GM21825 (cell line): ENCODE data around the gene RNF151.
"Not testable (repeated sequence)": the region's sequence is repeated elsewhere in the genome, so short reads cannot be mapped to it uniquely, and the experiment has no call there.

ENCODE experiments used
- ATAC-seq: cut with Tn5 transposase; IDR thresholded peaks from one replicate; pipeline ENCODE4 v1.9.1; 2021; ENCODE audit warnings: mild to moderate bottlenecking, moderate library complexity; ENCODE audit not compliant: unreplicated experiment

Gene RNF151

DNA sequence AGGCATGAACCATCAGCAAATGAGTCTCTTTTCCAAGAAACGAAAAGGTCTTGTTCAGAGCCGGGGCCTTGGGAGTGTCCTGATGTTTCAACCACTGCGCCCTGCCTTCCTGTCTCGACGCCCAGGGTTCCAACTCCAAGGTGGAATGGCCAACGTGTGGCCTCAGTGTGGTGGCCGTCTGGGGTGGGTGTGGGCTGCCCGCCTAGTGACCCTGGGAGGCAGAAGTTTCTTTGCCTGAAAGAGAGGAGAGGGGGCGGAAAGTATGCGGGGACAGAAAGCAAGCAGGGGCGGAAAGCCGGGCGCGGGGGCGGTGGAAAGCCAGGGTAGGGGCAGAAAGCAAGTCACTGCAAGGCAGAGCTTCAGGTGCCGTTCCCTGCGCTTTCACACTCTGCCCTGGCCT lies 27.7 kb upstream of the RNF151 start:
- ATAC-seq = no peak

DNA sequence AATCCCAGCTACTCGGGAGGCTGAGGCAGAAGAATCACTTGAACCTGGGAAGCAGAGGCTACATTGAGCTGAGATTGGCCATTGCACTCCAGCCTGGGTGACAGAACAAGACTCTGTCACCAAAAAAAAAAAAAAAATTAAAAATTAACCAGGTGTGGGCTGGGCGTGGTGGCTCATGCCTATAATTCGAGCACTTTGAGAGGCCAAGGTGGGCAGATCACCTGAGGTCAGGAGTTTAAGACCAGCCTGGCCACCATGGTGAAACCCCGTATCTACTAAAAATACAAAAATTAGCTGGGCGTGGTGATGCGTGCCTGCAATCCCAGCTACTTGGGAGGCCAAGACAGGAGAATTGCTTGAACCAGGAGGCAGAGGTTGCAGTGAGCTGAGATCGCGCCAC lies 26.8 kb upstream of the RNF151 start:
- not testable (repeated sequence) for ATAC-seq

DNA sequence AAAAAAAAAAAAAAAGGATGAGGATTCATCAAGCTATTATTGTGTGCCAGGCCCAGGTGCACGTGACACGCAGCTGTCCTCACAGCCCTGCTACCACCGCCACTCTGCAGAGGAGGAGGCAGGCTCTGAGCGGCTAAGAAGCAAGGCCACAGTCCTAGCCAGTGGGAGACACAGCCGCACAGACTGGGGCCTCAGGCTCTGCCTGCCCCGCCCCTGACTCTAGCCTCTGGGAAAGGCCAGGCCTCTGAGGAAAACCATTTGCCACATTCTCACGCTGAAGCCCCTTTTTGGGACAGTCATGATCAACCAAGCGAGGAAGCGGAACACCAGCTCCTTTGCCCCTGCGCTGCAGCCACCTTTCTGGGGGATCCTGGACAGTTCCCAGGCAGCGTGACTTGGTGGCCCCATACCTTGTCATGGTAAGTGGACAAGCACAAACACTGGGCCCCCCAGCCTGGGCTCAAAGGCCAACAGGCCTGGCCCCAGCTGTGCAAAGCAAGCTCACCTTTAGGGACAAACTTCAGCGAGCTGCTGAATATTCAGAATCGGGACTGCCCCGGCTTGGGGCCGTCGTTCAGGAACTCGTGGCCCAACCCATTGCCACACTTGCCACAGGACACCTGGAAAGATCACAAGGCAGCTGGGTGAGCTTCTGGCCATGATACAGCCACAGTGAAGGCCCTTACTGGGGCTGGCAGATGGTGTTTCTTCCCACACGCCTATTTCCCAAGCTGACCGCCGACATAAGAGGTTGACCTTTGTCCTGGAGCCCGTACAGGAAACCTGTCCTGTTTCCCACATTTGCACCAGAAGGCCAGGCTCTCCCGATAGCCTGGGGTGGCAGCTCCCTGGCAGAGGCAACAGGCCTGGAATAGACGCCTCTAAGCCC lies 26.1 kb upstream of the RNF151 start:
- ATAC-seq = no peak

DNA sequence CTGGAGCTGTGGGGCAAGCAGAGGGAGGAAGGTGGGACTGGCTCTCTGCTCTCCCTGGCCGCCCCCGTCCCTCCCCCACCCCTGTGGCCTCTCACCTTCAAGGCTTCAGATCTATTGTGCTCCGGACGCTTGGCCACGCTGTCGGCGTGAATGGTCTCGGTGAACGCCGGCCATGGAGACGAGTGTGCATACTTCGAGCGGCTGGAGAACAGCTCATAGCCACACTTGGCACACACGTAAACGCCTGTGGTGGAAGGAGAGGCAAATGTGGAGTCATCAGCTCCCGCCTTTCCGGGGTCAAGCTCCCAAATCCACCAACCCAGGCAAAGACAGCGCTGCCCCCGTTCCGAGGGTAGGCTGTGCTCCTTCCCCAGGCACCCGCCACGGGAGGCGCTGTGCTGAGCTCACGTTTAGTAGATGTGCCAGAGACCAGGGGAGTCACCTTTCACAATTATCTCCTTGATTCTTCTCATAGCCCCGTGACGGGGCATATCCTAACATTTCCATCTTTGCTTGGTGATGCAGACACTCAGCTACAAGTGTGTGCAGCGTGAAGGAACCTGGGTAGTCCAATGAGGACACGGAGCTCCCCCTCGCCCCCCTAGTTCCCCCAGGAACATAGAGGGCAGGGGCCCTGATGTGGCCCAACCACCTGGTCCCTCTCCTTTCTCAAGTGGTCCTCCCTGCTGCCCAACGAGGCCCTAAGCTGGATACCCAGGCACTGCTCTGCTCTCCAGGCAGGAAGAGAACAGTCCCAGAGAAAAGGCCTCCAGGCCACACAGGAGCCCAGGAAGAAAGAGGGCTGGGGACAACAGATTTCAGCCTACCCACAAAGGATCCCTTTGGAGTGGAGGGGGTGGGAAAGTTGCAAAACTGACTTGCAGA lies 25.3 kb upstream of the RNF151 start:
- no peak for ATAC-seq

DNA sequence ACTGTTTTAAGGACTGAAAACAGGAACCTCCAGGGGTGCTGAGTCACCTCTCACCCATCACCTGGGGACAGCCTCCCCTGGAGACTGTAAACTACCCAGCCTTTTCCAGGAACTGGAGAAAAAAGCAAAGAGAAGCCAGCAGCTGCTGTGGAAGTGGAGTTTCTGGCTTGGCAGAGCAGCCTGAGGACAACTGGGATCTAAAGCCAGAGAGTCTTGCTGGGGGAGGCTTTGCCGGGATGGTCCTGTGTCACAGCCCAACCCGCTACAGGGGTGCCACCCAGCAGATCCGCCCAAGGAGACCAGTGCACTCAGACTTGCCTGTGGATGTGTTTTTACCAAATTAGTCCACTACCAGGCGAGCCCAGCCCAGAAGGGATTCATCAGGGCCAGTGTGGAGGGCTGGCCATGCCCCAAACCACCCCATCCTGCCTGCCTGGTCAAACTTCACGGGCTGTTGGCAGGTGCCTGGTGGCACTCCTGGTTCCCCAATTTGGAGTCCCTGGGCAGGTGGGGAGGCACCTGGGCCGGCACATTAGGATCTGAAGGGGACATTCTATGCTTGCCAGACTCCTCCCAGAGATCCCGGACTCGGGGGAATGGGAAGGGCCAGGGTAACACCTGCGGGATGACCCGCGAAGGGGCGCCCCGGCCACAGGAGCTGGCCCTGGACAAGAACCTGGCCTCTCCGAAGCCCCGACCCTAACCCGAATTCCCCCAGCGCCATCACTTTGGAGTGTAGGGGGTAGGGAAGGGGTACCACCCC lies 24.4 kb upstream of the RNF151 start:
- no peak for ATAC-seq

DNA sequence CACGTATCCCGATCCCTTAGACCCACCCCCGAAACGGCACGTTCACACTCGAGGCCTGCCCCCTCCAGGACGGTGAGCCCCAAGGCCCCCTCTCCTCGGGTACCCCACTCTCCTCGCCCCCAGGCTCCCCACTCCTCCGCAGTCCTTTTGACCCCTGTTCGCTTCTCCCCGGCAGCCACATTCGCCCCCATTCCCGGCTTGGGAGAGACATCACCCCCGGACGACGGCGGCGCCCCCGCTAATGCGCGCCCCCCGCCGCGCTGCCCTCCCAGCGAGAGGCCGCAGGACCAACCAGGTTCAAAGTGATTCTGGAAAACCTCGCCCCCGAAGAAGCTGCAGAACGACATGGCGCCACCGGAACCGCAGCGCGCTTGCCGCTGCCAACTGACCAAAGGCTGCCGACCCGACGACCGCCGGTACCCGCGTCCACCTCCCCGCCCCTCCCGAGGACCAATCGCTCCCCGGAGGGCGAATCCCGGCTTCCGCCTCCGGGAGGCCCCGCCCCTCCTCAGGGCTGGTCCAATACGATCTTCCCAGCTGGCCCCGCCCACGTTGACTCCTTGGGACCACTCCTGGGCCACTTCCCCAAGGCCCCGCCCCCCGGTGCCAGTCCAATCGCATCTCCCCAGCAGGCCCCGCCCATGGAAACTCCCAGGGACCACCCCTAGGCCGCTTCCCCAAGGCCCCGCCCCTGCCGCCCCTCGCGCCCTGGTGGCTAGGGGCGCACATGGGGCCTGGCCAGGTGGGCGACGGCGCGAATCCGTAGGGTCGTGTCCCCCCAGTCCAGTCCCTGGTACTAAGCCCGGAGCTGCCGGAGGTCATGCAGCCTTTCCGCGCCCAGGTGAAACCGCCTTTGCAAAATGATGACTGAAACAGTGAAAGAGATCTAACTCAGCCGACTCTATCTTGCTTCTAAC lies 23.6 kb upstream of the RNF151 start, which contains the start of gene MSRB1:
Gene MSRB1 (minus strand): TSS at position 390 of the 917 bp plus-strand sequence. CDS start 43 bp downstream, at position 347.
- peak; percentile 89 for ATAC-seq

DNA sequence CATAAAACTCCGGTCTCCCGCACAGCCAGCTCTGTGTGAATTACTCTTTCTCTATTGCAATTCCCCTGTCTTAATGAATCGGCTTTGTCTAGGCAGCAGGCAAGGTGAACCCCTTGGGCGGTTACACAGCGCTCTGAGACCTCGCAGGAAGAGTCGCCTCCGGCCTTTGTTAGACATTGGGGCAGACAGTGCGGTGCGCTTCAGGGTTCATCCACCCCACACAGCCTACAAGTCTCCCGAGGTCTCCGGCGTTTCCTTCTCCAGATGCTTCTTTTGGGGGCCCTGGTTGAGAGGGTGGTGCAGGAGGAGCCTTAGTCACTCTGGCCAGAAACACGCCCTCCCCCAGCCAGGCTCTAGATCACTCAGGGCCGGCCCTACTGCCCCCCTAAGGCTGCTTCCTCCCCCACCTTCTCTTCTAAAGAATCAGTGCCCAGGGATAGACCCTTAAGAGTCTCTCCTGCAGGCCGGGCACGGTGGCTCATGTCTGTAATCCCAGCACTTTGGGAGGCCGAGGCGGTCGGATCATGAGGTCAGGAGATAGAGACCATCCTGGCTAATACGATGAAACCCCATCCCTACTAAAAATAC lies 21.9 kb upstream of the RNF151 start:
- ATAC-seq = no peak

DNA sequence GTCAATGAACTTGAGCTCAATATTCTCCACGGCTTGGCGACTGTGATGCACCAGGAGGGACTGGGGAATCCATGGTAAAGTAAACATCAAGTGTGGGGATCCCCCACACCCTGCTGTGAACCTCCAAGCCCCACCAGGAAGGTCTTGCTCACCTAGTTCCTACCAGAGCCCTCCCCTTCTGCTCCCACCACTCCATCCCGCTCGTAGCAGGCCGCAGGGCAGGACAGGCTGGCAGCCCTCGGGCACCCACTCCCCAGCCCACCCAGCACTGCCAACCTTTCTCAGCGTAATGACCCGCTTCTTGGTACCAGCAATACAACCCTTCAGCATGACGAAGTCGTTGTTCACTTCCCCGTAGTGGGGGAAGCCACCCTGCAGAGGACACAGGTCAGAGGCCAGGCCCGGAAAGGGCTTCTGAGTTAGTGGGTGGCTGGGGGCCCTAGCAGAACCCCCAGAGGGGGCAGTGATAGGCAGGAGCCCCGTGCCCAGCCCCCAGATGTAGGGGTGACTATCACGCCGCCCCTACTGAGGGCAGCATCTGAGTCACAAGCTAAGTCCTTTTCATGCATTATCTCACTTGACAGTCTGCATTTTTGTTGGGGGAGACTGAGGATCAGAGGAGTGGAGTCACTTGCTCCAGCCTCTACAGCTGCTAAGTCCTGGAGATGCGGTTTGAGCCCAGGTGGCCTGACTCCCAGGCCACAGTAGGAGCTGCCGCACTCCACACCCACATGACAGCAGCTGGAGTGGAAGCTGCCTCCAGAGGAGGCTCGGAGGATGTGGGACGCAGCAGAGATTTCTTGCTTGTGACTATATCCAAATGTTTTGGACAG lies 20.9 kb upstream of the RNF151 start:
- ATAC-seq = no peak

DNA sequence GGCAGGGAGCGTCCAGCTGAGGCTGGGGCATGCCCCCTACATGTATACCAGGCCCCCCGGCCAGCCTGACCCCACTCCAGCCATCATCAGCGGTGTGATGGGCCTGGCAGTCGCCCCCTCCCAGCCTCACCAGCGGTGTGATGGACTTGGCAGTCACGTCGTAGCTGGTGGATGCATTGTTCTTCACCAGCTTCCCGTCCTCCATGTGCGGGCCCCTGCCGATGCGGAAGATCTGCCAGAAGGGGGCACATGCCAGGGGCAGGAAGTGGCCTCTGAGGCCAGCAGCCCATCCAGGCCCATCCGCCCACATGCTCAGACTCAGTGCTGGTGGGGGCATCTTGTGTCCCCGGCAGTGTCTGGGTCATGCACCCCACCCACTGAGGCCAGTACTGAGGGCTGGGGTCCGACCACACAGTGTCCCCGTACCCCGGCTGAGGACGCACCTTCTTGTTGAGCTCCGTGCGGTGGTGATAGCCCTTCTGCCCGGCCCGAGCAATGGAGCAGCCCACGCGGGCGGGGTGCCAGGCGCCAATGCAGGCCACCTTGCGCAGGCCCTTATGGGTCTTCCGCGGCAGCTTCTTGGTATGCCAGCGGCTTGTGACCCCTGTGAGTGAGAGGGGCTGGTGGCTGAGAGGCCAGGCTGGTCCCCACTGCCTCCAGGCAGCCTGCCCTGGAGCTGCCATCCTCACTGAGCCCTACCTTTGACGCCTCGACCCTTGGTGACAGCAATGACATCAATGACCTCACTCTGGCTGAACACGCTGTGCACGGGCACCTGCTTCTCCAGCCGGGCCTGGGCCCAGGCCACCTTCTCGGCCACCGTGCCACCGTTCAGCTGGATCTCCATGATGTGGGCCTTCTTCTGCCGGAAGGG lies 19.9 kb upstream of the RNF151 start:
- no peak for ATAC-seq

DNA sequence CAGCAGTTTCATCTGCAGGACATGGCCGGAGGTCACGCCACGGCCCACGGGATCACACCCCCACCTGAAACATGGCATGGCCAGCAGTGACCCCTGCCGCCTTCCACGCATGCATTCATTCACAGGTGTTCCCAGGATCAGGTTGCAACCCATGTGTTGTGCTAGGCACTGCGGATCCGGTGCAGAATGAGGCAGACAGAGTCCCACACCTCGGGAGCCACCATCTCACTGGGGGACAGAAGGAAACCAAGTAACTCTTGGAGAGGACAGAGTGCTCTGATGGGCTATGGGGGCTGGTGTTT lies 19.3 kb upstream of the RNF151 start:
- ATAC-seq = no peak

DNA sequence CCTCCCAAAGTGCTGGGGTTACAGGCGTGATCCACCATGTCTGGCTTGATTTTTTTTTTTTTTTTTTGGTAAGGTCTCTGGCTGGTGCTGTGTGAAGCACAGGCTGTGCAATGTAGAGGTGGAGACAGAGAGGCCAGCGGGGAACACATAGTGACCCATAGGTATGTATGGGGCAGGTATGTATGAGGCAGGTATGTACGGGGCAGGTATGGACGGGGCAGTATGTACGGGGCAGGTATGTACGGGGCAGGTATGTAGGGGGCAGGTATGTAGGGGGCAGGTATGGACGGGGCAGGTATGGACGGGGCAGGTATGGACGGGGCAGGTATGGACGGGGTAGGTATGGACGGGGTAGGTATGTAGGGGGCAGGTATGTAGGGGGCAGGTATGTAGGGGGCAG lies 17.1 kb upstream of the RNF151 start:
- ATAC-seq = no peak

DNA sequence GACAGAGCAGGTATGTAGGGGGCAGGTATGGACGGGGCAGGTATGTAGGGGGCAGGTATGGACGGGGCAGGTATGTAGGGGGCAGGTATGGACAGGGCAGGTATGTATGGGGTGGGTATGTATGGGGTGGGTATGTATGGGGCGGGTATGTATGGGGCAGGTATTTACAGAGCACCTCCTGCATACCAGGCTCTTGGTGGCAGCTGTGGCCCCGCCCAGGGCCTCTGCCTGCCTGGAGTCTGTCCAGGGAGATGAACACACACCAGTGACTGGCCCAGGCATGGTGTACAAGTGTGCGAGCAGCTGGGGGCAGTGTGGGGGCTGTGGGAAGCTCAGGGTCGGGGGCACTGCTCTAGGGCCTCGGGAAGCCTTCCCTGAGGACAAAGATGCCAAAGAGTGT lies 16.6 kb upstream of the RNF151 start:
- ATAC-seq = no peak

DNA sequence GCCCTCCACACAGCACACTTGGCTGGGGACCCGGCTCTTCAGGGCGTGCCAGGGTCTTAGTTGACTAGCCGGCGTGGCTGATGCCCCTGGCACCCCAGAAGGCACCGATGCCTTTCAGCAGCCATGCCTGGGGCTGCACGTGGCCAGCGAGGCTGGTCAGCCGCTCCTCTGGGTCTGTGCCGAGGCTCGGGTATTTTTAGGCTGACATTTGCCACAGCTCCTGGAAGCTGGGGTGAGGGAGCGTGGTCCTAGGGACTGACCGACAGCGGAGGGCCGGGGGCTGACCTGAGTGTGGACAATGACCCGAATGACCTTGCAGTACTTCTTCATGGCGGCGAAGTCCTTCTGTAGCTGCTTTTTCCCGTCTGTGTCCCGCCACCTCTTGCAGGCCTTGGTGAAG lies 16.1 kb upstream of the RNF151 start:
- ATAC-seq = no peak

DNA sequence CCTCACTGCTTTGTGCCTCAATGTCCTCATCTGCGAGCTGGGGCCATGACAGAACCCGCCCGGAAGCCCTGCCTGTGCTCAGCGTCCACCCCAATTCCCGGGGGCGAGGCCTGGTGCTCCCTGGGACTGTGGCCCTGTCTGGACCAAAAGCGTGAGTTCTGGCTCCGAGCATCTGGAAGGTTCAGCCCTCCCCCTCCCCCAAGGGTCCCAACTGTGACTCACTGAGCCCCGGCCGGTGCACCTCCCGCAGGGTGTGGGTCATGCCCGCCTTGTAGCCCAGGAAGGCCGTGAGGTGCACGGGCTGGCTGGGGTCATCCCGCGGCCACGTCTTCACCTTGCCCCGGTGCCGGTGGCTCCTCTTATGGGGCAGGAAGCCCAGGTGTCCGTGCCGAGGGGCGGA lies 12.9 kb upstream of the RNF151 start:
- ATAC-seq = no peak

DNA sequence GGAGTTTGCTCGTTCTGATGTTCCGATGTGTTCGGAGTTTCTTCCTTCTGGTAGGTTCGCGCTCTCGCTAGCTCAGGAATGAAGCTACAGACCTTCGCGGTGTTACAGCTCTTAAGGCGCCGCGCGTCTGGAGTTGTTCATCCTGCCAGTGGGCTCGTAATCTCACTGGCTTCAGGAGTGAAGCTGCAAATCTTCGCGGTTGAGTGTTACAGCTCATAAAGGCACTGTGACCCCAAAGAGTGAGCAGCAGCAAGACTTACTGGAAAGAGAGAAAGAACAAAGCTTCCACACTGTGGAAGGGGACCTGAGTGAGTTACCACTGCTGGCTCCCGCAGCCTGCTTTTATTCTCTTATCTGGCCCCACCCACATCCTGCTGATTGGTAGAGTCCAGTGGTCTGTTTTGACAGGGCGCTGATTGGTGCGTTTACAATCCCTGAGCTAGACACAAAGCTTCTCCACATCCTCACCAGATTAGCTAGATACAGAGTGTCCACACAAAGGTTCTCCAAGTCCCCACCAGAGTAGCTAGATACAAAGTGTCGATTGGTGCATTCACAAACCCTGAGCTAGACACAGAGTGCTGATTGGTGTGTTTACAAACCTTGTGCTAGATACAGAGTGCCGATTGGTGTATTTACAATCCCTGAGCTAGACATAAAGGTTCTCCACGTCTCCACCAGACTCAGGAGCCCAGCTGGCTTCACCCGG lies 9.1 kb upstream of the RNF151 start:
- not testable (repeated sequence) for ATAC-seq

DNA sequence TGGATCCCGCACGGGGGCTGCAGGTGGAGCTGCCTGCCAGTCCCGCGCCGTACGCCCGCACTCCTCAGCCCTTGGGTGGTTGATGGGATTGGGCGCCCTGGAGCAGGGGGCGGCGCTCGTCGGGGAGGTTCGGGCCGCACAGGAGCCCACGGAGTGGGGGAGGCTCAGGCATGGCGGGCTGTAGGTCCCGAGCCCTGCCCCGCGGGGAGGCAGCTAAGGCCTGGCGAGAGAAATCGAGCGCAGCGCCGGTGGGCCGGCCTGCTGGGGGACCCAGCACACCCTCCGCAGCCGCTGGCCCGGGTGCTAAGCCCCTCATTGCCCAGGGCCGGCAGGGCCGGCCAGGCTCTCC lies 8.5 kb upstream of the RNF151 start:
- not testable (repeated sequence) for ATAC-seq

DNA sequence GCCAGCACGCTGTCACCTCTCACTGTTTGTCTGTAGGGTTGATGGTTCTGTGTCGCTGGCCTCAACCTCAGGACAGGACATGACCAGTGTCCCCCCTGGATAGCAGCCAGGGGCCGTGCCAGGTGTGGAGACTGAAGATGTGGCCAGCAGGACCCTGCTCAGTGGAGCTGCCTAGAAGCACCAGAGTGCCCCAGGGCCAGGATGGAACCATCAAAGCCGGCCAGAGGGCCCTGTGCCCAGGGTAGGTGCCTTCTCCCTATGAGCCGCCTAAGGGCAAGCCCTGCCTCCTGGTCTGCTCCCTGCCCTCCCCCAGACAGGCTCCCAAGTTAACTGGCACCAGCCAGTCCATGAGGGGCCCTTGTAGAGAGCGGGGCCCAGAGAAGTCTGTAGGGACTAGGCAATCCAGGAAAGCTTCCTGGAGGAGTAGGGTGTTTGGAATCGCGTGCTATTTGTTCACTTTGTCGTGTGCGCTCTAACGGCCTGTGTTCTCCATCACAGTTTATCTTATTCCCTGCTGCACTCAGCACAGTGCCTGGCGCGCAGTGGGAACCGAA lies 7.9 kb upstream of the RNF151 start:
- no peak for ATAC-seq
